Cardiac fibroblast (primary cell): ENCODE data around the gene RNF121.
"Not testable (repeated sequence)": the region's sequence is repeated elsewhere in the genome, so short reads cannot be mapped to it uniquely, and the experiment has no call there.

Experiments
- DNase-seq, 2 donors: peaks; one replicate each; pipeline versions ENCODE4 v3.0.0 to v3.0.0-alpha.2; 2010; ENCODE audit warnings: low read depth in 2 of 2
- H3K4me3 ChIP-seq, 2 donors: replicated peaks in 1 of 2; 1 replicate in 1 of 2; 2 replicates in 1 of 2; pipeline ENCODE4 v1.5.1; 2011; ENCODE audit warnings: low read depth in 2 of 2, low read length in 2 of 2, mild to moderate bottlenecking in 2 of 2, moderate library complexity in 1 of 2
- CTCF ChIP-seq: IDR thresholded peaks from one replicate; pipeline ENCODE4 v1.5.1; 2011; ENCODE audit warnings: low read depth, mild to moderate bottlenecking, low read length, inconsistent platforms

The RNF121 gene

DNA sequence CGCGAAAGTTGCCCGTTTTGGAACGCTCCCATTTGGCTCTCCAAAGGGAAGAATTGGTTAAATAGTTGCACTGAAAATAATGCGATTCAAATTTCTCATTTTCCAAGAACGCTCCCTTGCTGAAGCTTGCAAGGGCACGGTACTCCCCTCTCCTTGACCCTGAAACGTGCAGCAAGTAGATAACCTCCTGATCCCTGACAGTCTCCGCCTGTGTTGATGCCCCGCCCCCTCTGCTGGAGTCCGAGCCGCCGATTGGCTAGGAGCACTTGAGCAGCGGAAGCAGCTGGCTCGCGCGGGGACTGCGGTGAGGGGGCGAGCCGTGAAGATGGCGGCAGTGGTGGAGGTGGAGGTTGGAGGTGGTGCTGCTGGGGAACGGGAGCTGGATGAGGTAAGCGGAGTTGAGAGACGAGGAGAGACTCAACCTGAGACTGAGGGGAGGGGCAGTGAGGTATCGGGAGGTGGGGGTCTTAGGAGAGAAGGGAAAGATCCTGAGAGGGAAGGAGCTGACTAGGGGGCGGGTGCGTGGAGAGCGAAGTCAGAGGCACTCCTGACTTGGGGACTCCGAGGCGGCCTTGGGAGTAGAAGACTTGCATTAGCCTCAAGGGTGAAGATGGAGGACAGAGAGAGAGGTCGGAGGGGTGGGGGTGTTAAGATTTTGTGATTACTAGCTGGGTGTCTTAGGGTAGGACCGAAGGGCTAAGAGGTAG lies at the start of gene RNF121:
RNF121 (plus strand) TSS at position 310 of the 707 bp plus-strand sequence; CDS start at position 326, 16 bp downstream.
- H3K4me3 ChIP-seq = peak within 1 kb of the TSS; percentile 78 to 98
- TF ChIP-seq CTCF = no peak
- DNase-seq = peak; percentile 95 to 96

- DNase-seq, H3K4me3 ChIP-seq: not testable (repeated sequence)
Measured at GRCh38 chr11:71885806-71886205, 43.0 kb upstream of the RNF121 start.

- DNase-seq, H3K4me3 ChIP-seq: not testable (repeated sequence)
Measured at GRCh38 chr11:71888335-71889010, 40.4 kb upstream of the RNF121 start.

- not testable (repeated sequence) for DNase-seq, H3K4me3 ChIP-seq
Measured at GRCh38 chr11:71889181-71889872, 39.5 kb upstream of the RNF121 start.

DNA sequence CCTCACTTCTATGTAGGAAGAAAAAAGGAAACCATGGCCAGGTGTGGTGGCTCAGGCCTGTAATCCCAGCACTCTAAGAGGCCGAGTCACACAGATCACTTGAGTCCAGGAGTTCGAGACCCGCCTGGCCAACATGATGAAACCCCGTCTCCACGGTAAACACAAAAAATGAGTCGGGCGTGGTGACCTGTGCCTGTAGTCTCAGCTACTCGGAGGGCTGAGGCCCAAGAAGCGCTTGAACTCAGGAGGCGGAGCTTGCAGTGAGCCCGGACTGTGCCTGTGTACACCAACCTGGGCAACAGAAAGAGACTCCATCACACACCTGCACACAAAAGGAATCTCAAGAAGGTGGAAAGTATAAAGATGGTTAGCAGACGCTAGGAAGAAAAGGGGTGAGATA lies 32.9 kb upstream of the RNF121 start:
- no peak overlapping the region for H3K4me3 ChIP-seq
- no peak for TF ChIP-seq CTCF
- no peak for DNase-seq

- DNase-seq = peak; percentile 23 to 46
- not testable (repeated sequence) for H3K4me3 ChIP-seq
Measured at GRCh38 chr11:71901137-71901536, 27.7 kb upstream of the RNF121 start.

GRCh38 chr11:71908218-71908617 lies 20.6 kb upstream of the RNF121 start:
- H3K4me3 ChIP-seq = no peak overlapping the region
- DNase-seq = no peak
- no peak for TF ChIP-seq CTCF

DNA sequence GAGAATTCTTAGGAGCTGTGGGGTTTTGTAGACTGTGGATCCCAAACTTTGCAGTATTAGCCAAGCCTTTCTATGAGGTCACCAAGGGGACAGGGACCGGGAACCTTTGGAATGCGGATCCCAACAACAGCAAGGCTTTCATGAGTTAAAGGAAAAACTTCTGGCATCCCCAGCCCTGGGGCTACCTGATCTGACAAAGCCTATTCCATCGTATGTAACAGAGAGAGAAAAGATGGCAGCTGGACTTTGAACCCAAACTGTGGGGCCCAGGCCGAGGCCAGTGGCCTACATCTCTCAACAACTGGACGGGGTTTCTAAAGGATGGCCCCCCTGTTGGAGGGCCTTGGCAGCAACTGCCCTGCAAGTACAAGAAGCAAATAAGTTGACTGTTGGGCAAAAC lies 18.1 kb upstream of the RNF121 start:
- H3K4me3 ChIP-seq, DNase-seq: not testable (repeated sequence)

- TF ChIP-seq CTCF = peak; percentile 27
- not testable (repeated sequence) for H3K4me3 ChIP-seq
- peak in 1 of 2 donors; percentile 18 for DNase-seq
Measured at GRCh38 chr11:71911321-71911985, 17.4 kb upstream of the RNF121 start.

DNA sequence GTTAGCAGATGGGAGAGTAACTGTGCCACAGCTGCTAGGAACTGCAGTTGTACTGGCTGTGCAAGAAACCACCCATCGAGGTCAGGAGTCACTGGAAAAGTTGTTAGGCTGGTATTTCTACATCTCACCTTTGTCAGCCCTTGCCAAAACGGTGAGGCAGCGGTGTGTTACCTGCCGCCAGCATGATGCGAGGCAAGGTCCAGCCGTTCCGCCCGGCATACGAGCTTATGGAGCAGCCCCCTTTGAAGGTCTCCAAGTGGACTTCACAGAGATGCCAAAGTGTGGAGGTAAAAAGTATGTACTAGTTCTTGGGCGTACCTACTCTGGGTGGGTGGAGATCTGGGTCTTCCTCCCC lies 16.9 kb upstream of the RNF121 start:
- DNase-seq, H3K4me3 ChIP-seq: not testable (repeated sequence)
